GM12878 (cell line): ENCODE results near the gene SPAG16.
A peak's percentile ranks its signal among the peaks of the same experiment; 100 is the strongest.

Experiments used
- BMI1 ChIP-seq: fragments of 450-650 bp; IDR thresholded peaks from 2 replicates; pipeline ENCODE4 v1.6.1; 2016; ENCODE audit warnings: mild to moderate bottlenecking, moderate library complexity, borderline replicate concordance
- BRCA1 ChIP-seq: IDR thresholded peaks from 2 replicates; pipeline ENCODE4 v1.6.1; 2011; ENCODE audit warnings: low read depth, low read length, improper control_type of control experiment
- CTCF ChIP-seq, 3 experiments: IDR thresholded peaks in 2 of 3; conservative IDR thresholded peaks in 1 of 3; 2 replicates each; pipeline ENCODE4 v1.5.1; 2011; ENCODE audit warnings: low read depth in 3 of 3, low read length in 3 of 3, mild to moderate bottlenecking in 3 of 3, control low read depth in 2 of 3, moderate library complexity in 2 of 3, inconsistent platforms in 1 of 3, mixed read lengths in 1 of 3; ENCODE audit not compliant: control insufficient read depth in 2 of 3, insufficient read depth in 1 of 3; ENCODE audit errors: extremely low read depth in 1 of 3
- NFYA ChIP-seq: IDR thresholded peaks from 2 replicates; pipeline ENCODE4 v1.6.1; 2011; ENCODE audit warnings: low read depth, mild to moderate bottlenecking, low read length, improper control_type of control experiment, borderline replicate concordance
- POLR2A ChIP-seq: IDR thresholded peaks from 2 replicates; pipeline ENCODE4 v1.6.1; 2011; ENCODE audit warnings: low read depth, mild to moderate bottlenecking, low read length
- POLR2AphosphoS2 ChIP-seq: IDR thresholded peaks from 2 replicates; pipeline ENCODE4 v1.6.1; 2011; ENCODE audit warnings: low read depth, mild to moderate bottlenecking, low read length, improper control_type of control experiment, moderate library complexity
- SMC3 ChIP-seq: IDR thresholded peaks from 2 replicates; pipeline ENCODE4 v1.6.1; 2011; ENCODE audit warnings: low read length, improper control_type of control experiment, borderline replicate concordance
- SP1 ChIP-seq: IDR thresholded peaks from one replicate; pipeline ENCODE4 v1.6.1; 2011; ENCODE audit warnings: low read depth, low read length
- USF2 ChIP-seq: IDR thresholded peaks from 2 replicates; pipeline ENCODE4 v1.6.1; 2011; ENCODE audit warnings: low read depth, low read length, improper control_type of control experiment, borderline replicate concordance

GRCh38 chr2:214104219-214104618 lies 820.0 kb downstream of the SPAG16 start:
- TF ChIP-seq POLR2A (no peak), SP1 (no peak), CTCF (IDR thresholded peaks at IDR 0.05 in 2 of 3, conservative IDR thresholded peaks at IDR 0.05 in 1 of 3; ENCODE audit: control insufficient read depth in 2 of 3, extremely low read depth in 1 of 3, insufficient read depth in 1 of 3, low read depth in 3 of 3, low read length in 3 of 3) (0 out of 6 replicates have a peak, but pooled peaks of 1 of the 3 experiments have one; percentile 5), BMI1 (no peak), BRCA1 (no peak), NFYA (no peak), USF2 (no peak), POLR2AphosphoS2 (no peak), SMC3 (no peak)
